Measurements from ENCODE around the gene NID1.
"Not testable (repeated sequence)": the region's sequence is repeated elsewhere in the genome, so short reads cannot be mapped to it uniquely, and the experiment has no call there.

Gene NID1

GRCh38 chr1:236092899-236093298 lies 28.0 kb upstream of the NID1 start:
- no peak for DNase-seq (ENCODE audit: low spot score)

- no peak for DNase-seq (ENCODE audit: low spot score)
These were observed 27.0 kb upstream of the NID1 start for GRCh38 chr1:236091933-236092318.

- DNase-seq (ENCODE audit: low spot score) = no peak
These were observed 25.9 kb upstream of the NID1 start for GRCh38 chr1:236090741-236091147.

GRCh38 chr1:236089046-236089773 lies 24.3 kb upstream of the NID1 start:
- DNase-seq (ENCODE audit: low spot score) = no peak

GRCh38 chr1:236086537-236086936 lies 21.6 kb upstream of the NID1 start:
- DNase-seq (ENCODE audit: low spot score) = no peak

- DNase-seq (ENCODE audit: low spot score) = no peak
These were observed 20.8 kb upstream of the NID1 start for GRCh38 chr1:236085545-236086159.

GRCh38 chr1:236084386-236084730 lies 19.5 kb upstream of the NID1 start:
- DNase-seq (ENCODE audit: low spot score) = no peak

GRCh38 chr1:236083650-236084385 lies 18.9 kb upstream of the NID1 start:
- no peak for DNase-seq (ENCODE audit: low spot score)

GRCh38 chr1:236082526-236082925 lies 17.6 kb upstream of the NID1 start:
- DNase-seq (ENCODE audit: low spot score) = no peak

GRCh38 chr1:236081546-236082227 lies 16.8 kb upstream of the NID1 start:
- DNase-seq (ENCODE audit: low spot score) = no peak

GRCh38 chr1:236079703-236080102 lies 14.8 kb upstream of the NID1 start:
- DNase-seq (ENCODE audit: low spot score) = no peak

GRCh38 chr1:236078993-236079392 lies 14.1 kb upstream of the NID1 start:
- DNase-seq (ENCODE audit: low spot score) = no peak

- not testable (repeated sequence) for DNase-seq (ENCODE audit: low spot score)
These were observed 13.2 kb upstream of the NID1 start for GRCh38 chr1:236078077-236078476.

- no peak for DNase-seq (ENCODE audit: low spot score)
These were observed 11.0 kb upstream of the NID1 start for GRCh38 chr1:236075848-236076247.

GRCh38 chr1:236073307-236073897 lies 8.5 kb upstream of the NID1 start:
- no peak for DNase-seq (ENCODE audit: low spot score)

- no peak for DNase-seq (ENCODE audit: low spot score)
These were observed 7.1 kb upstream of the NID1 start for GRCh38 chr1:236072001-236072400.

- DNase-seq (ENCODE audit: low spot score) = no peak
These were observed 5.9 kb upstream of the NID1 start for GRCh38 chr1:236070753-236071152.

- no peak for DNase-seq (ENCODE audit: low spot score)
These were observed 4.9 kb upstream of the NID1 start for GRCh38 chr1:236069796-236070195.

- DNase-seq (ENCODE audit: low spot score) = no peak
These were observed 3.1 kb upstream of the NID1 start for GRCh38 chr1:236067854-236068454.

GRCh38 chr1:236066828-236067386 lies 2.0 kb upstream of the NID1 start:
- peak; percentile 62 for DNase-seq (ENCODE audit: low spot score)

GRCh38 chr1:236066054-236066453 lies 1.2 kb upstream of the NID1 start:
- DNase-seq (ENCODE audit: low spot score) = no peak

Data from NAMALWA (cell line).